Activated B cell treated with CpG ODN at 0.5 μM for 24 hours (primary cell): ENCODE results near the gene PALLD. TPM values are rescaled to one million over a fixed set of nuclear protein-coding genes. Genes with fewer than 3 reads are reported as not detected.
"Not testable (repeated sequence)": the region's sequence is repeated elsewhere in the genome, so short reads cannot be mapped to it uniquely, and the experiment has no call there.

Source experiments
- ATAC-seq: fragments of 200-7000 bp; cut with Tn5 transposase; one replicate; pipeline ENCODE4 v1.10.0; 2021; ENCODE audit warnings: low read depth, mild to moderate bottlenecking, moderate library complexity
- CTCF ChIA-PET: fragments of 350-600 bp; sonication (Branson Sonifier 250); formaldehyde crosslinking; loops from one replicate; lab custom pipeline; 2021; ENCODE audit warnings: antibody characterized with exemption; lab: Charles Lee
- POLR2A ChIA-PET: fragments of 350-600 bp; sonication (Branson Sonifier 250); formaldehyde crosslinking; loops from one replicate; lab custom pipeline; 2021; ENCODE audit warnings: antibody characterized with exemption; lab: Charles Lee
- DNase-seq: peaks from one replicate; pipeline ENCODE4 v3.0.0; 2022
- H3K27ac Mint-ChIP-seq: one replicate; pipeline ENCODE4 v1.8.0; 2020; ENCODE audit warnings: mixed read lengths
- H3K27me3 Mint-ChIP-seq: one replicate; pipeline ENCODE4 v1.8.0; 2021; ENCODE audit warnings: mixed read lengths
- H3K36me3 Mint-ChIP-seq: one replicate; pipeline ENCODE4 v1.8.0; 2021; ENCODE audit warnings: low read depth, mixed read lengths
- H3K4me1 Mint-ChIP-seq: one replicate; pipeline ENCODE4 v1.8.0; 2021; ENCODE audit warnings: mixed read lengths
- H3K4me3 Mint-ChIP-seq: one replicate; pipeline ENCODE4 v1.8.0; 2020; ENCODE audit warnings: mild to moderate bottlenecking, mixed read lengths
- H3K9me3 Mint-ChIP-seq: one replicate; pipeline ENCODE4 v1.8.0; 2020; ENCODE audit warnings: mixed read lengths
- intact Hi-C: fragments of 100-400 bp; cut with micrococcal nuclease; formaldehyde crosslinking; loops from one replicate; pipeline ENCODE4 v1.15.1; 2024
- total RNA-seq: library from RNA; stranded (reverse); gene quantifications from 2 replicates; pipeline ENCODE4 v1.2.3, GENCODE V29; 2022
- TF ChIP-seq, protein P1 (sequence below): fragments of 200-600 bp; IDR thresholded peaks from one replicate; pipeline ENCODE4 v1.8.0; 2022; ENCODE audit warnings: antibody characterized with exemption, mild to moderate bottlenecking

PALLD gene
- 0.42 and 0.44 TPM in 2 replicates for total RNA-seq

- Mint-ChIP-seq H3K4me3 (no peak within 1 kb of the TSS), H3K27ac (no peak within 1 kb of the TSS), H3K9me3 (no peaks in the 10 kb centered on the region), H3K36me3 (no peaks in the 10 kb centered on the region), H3K27me3 (peaks cover 18% of the 10 kb centered on the region), H3K4me1 (no peaks in the 10 kb centered on the region)
- DNase-seq (no peak), ATAC-seq (no peak)
- ChIA-PET POLR2A (no interaction called here), CTCF (no interaction called here)
- intact Hi-C loops, result no loop called here
- TF ChIP-seq, protein P1, sequence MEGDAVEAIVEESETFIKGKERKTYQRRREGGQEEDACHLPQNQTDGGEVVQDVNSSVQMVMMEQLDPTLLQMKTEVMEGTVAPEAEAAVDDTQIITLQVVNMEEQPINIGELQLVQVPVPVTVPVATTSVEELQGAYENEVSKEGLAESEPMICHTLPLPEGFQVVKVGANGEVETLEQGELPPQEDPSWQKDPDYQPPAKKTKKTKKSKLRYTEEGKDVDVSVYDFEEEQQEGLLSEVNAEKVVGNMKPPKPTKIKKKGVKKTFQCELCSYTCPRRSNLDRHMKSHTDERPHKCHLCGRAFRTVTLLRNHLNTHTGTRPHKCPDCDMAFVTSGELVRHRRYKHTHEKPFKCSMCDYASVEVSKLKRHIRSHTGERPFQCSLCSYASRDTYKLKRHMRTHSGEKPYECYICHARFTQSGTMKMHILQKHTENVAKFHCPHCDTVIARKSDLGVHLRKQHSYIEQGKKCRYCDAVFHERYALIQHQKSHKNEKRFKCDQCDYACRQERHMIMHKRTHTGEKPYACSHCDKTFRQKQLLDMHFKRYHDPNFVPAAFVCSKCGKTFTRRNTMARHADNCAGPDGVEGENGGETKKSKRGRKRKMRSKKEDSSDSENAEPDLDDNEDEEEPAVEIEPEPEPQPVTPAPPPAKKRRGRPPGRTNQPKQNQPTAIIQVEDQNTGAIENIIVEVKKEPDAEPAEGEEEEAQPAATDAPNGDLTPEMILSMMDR, result no peak
Measured at GRCh38 chr4:168496834-168497233, at the start of gene PALLD. TSS of gene PALLD (plus strand) at chr4:168497052.

DNA sequence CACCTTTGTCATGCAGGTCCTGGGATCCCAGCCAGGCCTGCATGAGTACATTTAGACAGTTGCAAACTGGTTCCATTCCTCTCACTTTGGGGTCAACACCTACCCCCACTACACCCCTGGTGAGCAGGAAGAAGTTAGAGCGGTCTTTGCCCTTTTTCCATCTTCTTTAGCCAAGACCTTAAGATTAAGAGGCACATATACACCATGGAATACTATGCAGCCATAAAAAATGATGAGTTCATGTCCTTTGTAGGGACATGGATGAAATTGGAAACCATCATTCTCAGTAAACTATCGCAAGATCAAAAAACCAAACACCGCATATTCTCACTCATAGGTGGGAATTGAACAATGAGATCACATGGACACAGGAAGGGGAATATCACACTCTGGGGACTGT lies 47.8 kb upstream of the PALLD start:
- H3K4me3 Mint-ChIP-seq, H3K27ac Mint-ChIP-seq, CTCF ChIA-PET, H3K9me3 Mint-ChIP-seq, ATAC-seq, H3K27me3 Mint-ChIP-seq, intact Hi-C loops, POLR2A ChIA-PET, H3K4me1 Mint-ChIP-seq, DNase-seq: not testable (repeated sequence)
- peaks cover 40% of the 10 kb centered on the region for H3K36me3 Mint-ChIP-seq

GRCh38 chr4:168449719-168450452 lies 47.0 kb upstream of the PALLD start:
- POLR2A ChIA-PET, result no interaction called here
- peaks cover 6% of the 10 kb centered on the region for H3K4me1 Mint-ChIP-seq
- ATAC-seq (no peak), DNase-seq (no peak)
- H3K27ac Mint-ChIP-seq, result no peak overlapping the region
- H3K4me3 Mint-ChIP-seq, result no peak overlapping the region
- H3K36me3 Mint-ChIP-seq, result peaks cover 48% of the 10 kb centered on the region
- no peaks in the 10 kb centered on the region for H3K9me3 Mint-ChIP-seq
- H3K27me3 Mint-ChIP-seq, result no peaks in the 10 kb centered on the region
- intact Hi-C loops, result no loop called here
- TF ChIP-seq, protein P1, result no peak
- CTCF ChIA-PET, result no interaction called here

DNA sequence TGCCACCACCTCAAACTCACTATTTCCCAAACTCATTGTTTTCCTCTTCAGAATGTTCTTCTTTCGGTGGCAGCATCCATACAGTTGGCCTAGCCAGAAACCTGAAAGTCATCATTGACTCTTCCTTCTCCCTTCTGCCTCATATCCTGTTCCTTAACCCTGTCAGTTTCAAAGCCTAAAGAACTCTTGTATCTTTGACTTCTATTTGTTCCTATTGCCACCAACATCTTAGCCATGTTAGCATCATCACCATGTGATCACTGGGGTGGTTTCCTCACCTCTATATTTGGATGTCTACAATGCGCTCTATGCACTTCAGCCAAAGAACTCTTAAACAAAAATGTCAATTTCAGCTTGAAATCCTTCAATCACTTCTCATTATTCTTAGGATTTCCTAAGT lies 45.5 kb upstream of the PALLD start:
- Mint-ChIP-seq H3K36me3 (peaks cover 51% of the 10 kb centered on the region), H3K4me1 (peaks cover 6% of the 10 kb centered on the region), H3K9me3 (no peaks in the 10 kb centered on the region), H3K4me3 (no peak overlapping the region), H3K27me3 (no peaks in the 10 kb centered on the region), H3K27ac (no peak overlapping the region)
- intact Hi-C loops, result no loop called here
- DNase-seq (no peak), ATAC-seq (no peak)
- CTCF ChIA-PET, result no interaction called here
- POLR2A ChIA-PET, result interaction anchor here (1.0 kb wide), 1 partner anchor 29 kb away, joined by 4 read pairs; the partner anchor contains the start of gene DDX60L
- TF ChIP-seq, protein P1, result no peak

- no peaks in the 10 kb centered on the region for H3K27me3 Mint-ChIP-seq
- H3K4me1 Mint-ChIP-seq, result peaks cover 6% of the 10 kb centered on the region
- TF ChIP-seq, protein P1, result no peak
- peak; percentile 66 for ATAC-seq
- peak overlapping the region; percentile 2 for H3K27ac Mint-ChIP-seq
- ChIA-PET POLR2A (interaction anchor here (1.0 kb wide), 1 partner anchor 28 kb away, joined by 4 read pairs; the partner anchor contains the start of gene DDX60L), CTCF (no interaction called here)
- H3K36me3 Mint-ChIP-seq, result peaks cover 50% of the 10 kb centered on the region
- no peak for DNase-seq
- intact Hi-C loops, result no loop called here
- no peak overlapping the region for H3K4me3 Mint-ChIP-seq
- H3K9me3 Mint-ChIP-seq, result no peaks in the 10 kb centered on the region
Measured at GRCh38 chr4:168451744-168452390, 45.0 kb upstream of the PALLD start.
